HepG2 (cell line): Measurements from ENCODE around the gene TNRC18. TPM values are rescaled to one million over a fixed set of nuclear protein-coding genes. Genes with fewer than 3 reads are reported as not detected.

ENCODE experiments used
- FOXA3 ChIP-seq: IDR thresholded peaks from 2 replicates; pipeline ENCODE4 v1.6.1; 2016; ENCODE audit warnings: missing genetic modification reagents, missing compliant biosample characterization
- GPN1 ChIP-seq: sonication (generic); formaldehyde crosslinking; IDR thresholded peaks from 2 replicates; pipeline ENCODE4 v1.5.1; 2020; ENCODE audit warnings: missing genetic modification reagents, borderline replicate concordance
- MAZ ChIP-seq, 2 experiments: sonication (generic) in 1 of 2; formaldehyde crosslinking in 1 of 2; IDR thresholded peaks; 2 replicates each; pipeline versions ENCODE4 v1.5.0 to v1.6.1; 2012 to 2020; ENCODE audit warnings: low read depth in 2 of 2, mild to moderate bottlenecking in 2 of 2, borderline replicate concordance in 1 of 2, improper control_type of control experiment in 1 of 2, low read length in 1 of 2, missing genetic modification reagents in 1 of 2, moderate library complexity in 1 of 2
- MEF2D ChIP-seq: sonication (generic); formaldehyde crosslinking; IDR thresholded peaks from 2 replicates; pipeline ENCODE4 v1.5.1; 2020; ENCODE audit warnings: mild to moderate bottlenecking, missing genetic modification reagents
- MIXL1 ChIP-seq: IDR thresholded peaks from 2 replicates; pipeline ENCODE4 v1.6.1; 2016
- RBM22 ChIP-seq: fragments of 200-400 bp; formaldehyde crosslinking; optimal IDR thresholded peaks from 2 replicates; pipeline ENCODE3; 2017; ENCODE audit warnings: mild to moderate bottlenecking, low read length, moderate library complexity
- YEATS2 ChIP-seq: sonication (generic); formaldehyde crosslinking; IDR thresholded peaks from 2 replicates; pipeline ENCODE4 v1.4.0; 2020; ENCODE audit warnings: missing genetic modification reagents, borderline replicate concordance
- ZFY ChIP-seq: sonication (generic); formaldehyde crosslinking; IDR thresholded peaks from 2 replicates; pipeline ENCODE4 v1.4.0; 2020; ENCODE audit warnings: missing genetic modification reagents
- ZMYM4 ChIP-seq: sonication (generic); formaldehyde crosslinking; IDR thresholded peaks from 2 replicates; pipeline ENCODE4 v1.8.1; 2023; ENCODE audit warnings: mild to moderate bottlenecking, missing genetic modification reagents
- ZNF138 ChIP-seq: sonication (generic); formaldehyde crosslinking; IDR thresholded peaks from 2 replicates; pipeline ENCODE4 v1.5.0; 2020; ENCODE audit warnings: mild to moderate bottlenecking, low read depth, missing genetic modification reagents
- ZNF143 ChIP-seq: sonication (generic); formaldehyde crosslinking; IDR thresholded peaks from 2 replicates; pipeline ENCODE4 v1.4.0; 2020; ENCODE audit warnings: missing genetic modification reagents
- ZNF235 ChIP-seq: sonication (generic); formaldehyde crosslinking; IDR thresholded peaks from 2 replicates; pipeline ENCODE4 v1.8.1; 2023; ENCODE audit warnings: mild to moderate bottlenecking, missing genetic modification reagents, borderline replicate concordance
- ZNF337 ChIP-seq: sonication (generic); formaldehyde crosslinking; IDR thresholded peaks from 2 replicates; pipeline ENCODE4 v1.5.1; 2020; ENCODE audit warnings: missing genetic modification reagents, low read depth, mild to moderate bottlenecking, borderline replicate concordance
- ZNF432 ChIP-seq: sonication (generic); formaldehyde crosslinking; IDR thresholded peaks from 2 replicates; pipeline ENCODE4 v1.5.0; 2020; ENCODE audit warnings: missing genetic modification reagents, mild to moderate bottlenecking, borderline replicate concordance
- polyA plus RNA-seq, 8 experiments: library from polyadenylated mRNA; depleted of rRNA in 3 of 8; stranded (reverse) in 7 of 8; unstranded in 1 of 8; fragments of >200 nt; fragmentation: Illumina TruSeq in 4 of 8; extraction: Trizol in 4 of 8; gene quantifications; 2 replicates each; pipeline versions ENCODE4 v1.2.1 to v1.2.3, GENCODE V29; 2011 to 2016; ENCODE audit warnings: low read depth in 4 of 8, missing spikeins in 1 of 8, mixed read lengths in 1 of 8; ENCODE audit not compliant: insufficient read depth in 1 of 8
- total RNA-seq, 5 experiments: library from RNA; depleted of rRNA; stranded (reverse); fragments of >200 nt; fragmentation: Illumina TruSeq; extraction: Trizol; gene quantifications; 2 replicates each; pipeline ENCODE4 v1.2.3, GENCODE V29; 2016; ENCODE audit warnings: low read depth in 1 of 5
- TF ChIP-seq, protein P1 (sequence below): sonication (generic); formaldehyde crosslinking; IDR thresholded peaks from 2 replicates; pipeline ENCODE4 v1.4.0; 2020; ENCODE audit warnings: missing genetic modification reagents, mild to moderate bottlenecking, borderline replicate concordance
- TF ChIP-seq, protein P2 (sequence below): sonication (generic); formaldehyde crosslinking; IDR thresholded peaks from 2 replicates; pipeline ENCODE4 v1.8.0; 2022; ENCODE audit warnings: missing genetic modification reagents, mild to moderate bottlenecking, inconsistent platforms, borderline replicate concordance
- TF ChIP-seq, protein P3 (sequence below): sonication (generic); formaldehyde crosslinking; IDR thresholded peaks from 2 replicates; pipeline ENCODE4 v1.5.0; 2020; ENCODE audit warnings: mild to moderate bottlenecking, missing genetic modification reagents
- TF ChIP-seq, protein P4 (sequence below): sonication (generic); formaldehyde crosslinking; conservative IDR thresholded peaks from 2 replicates; pipeline ENCODE4 v1.4.0; 2020; ENCODE audit warnings: missing genetic modification reagents
- TF ChIP-seq, protein P5 (sequence below): sonication (generic); formaldehyde crosslinking; IDR thresholded peaks from 2 replicates; pipeline ENCODE4 v1.8.1; 2022; ENCODE audit warnings: low read depth, mild to moderate bottlenecking, missing genetic modification reagents

TNRC18 gene
- total and polyA plus RNA-seq, 2 of the 13 experiments (the other 11 are each of a cell fraction or from before 2014, with no cell fraction given): 11.7 to 17.4 TPM

DNA sequence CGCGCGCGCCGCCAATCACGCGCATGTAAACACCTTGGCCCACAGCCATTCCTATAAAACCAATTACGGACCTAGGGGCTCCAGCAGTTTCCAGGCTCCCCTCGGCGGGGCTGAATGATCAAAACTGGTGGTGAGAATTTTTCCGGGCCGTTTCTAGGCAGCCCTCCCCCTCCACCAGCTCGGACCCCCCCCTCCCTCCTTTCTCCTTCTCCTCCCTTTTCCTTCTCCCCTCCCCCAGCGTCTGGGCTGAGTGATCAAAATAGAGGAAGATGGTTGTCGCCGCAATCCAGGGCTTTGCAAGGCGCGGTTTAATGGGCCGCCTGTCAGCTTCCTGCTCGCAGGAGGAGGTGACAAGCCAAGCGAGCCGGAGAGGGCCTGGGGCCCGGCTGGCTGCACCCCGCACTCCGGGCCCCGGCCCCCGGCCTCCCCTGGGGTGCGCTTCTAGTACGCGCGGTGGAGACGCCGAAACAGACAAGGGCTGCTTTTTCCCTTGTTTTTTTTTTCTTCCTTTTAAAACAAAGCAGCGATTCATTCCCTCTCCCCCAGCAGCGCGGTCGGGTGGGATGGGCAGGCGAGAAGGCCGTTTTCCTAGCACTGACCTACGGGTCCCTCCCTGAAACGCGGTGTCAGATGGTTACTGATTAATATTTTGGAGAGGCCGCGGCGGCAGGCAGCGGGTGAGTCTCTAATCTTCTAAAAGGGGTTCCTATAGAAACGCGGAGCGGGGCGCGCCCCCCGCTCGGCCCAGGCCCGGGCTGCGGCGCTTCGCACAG lies 528 bp upstream of the TNRC18 start (continued):
- TF ChIP-seq ZMYM4 (CRISPR knock-in tag) (0 out of 2 replicates have a peak, but pooled peaks have one; percentile 16), MIXL1 (CRISPR knock-in tag) (peak; percentile 26; the same call in 1 of the 2 replicates), GPN1 (CRISPR knock-in tag) (no peak), ZNF432 (no peak), YEATS2 (CRISPR knock-in tag) (no peak), ZNF337 (no peak), ZNF143 (CRISPR knock-in tag) (no peak), ZFY (CRISPR knock-in tag) (peak; percentile 58; the same call in 1 of the 2 replicates), FOXA3 (CRISPR knock-in tag) (peak; percentile 79), MAZ (IDR thresholded peaks at IDR 0.05; ENCODE audit: borderline replicate concordance, low read depth, low read length) (peak; percentile 68; the same call in 1 of the 2 replicates), MAZ (CRISPR knock-in tag; IDR thresholded peaks at IDR 0.05; ENCODE audit: low read depth) (peak; percentile 34; the same call in 1 of the 2 replicates), ZNF235 (no peak), MEF2D (CRISPR knock-in tag) (no peak), ZNF138 (no peak), RBM22 (peak; percentile 68)
- TF ChIP-seq, protein P1, sequence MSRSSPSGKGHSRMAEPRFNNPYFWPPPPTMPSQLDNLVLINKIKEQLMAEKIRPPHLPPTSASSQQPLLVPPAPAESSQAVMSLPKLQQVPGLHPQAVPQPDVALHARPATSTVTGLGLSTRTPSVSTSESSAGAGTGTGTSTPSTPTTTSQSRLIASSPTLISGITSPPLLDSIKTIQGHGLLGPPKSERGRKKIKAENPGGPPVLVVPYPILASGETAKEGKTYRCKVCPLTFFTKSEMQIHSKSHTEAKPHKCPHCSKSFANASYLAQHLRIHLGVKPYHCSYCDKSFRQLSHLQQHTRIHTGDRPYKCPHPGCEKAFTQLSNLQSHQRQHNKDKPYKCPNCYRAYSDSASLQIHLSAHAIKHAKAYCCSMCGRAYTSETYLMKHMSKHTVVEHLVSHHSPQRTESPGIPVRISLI (CRISPR knock-in tag): peak; percentile 78
- TF ChIP-seq, protein P2, sequence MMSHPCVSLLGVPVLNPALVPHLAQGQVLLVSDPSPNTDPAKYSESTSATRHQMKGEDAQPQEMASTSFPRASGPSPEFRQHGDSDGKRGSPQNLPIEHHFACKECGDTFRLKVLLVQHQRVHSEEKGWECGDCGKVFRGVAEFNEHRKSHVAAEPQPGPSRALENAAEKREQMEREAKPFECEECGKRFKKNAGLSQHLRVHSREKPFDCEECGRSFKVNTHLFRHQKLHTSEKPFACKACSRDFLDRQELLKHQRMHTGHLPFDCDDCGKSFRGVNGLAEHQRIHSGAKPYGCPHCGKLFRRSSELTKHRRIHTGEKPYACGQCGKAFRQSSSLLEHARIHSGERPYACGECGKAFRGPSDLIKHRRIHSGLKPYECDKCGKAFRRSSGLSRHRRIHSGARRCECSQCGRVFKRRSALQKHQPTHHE (CRISPR knock-in tag): peak; percentile 8; the same call in 1 of the 2 replicates
- TF ChIP-seq, protein P3, sequence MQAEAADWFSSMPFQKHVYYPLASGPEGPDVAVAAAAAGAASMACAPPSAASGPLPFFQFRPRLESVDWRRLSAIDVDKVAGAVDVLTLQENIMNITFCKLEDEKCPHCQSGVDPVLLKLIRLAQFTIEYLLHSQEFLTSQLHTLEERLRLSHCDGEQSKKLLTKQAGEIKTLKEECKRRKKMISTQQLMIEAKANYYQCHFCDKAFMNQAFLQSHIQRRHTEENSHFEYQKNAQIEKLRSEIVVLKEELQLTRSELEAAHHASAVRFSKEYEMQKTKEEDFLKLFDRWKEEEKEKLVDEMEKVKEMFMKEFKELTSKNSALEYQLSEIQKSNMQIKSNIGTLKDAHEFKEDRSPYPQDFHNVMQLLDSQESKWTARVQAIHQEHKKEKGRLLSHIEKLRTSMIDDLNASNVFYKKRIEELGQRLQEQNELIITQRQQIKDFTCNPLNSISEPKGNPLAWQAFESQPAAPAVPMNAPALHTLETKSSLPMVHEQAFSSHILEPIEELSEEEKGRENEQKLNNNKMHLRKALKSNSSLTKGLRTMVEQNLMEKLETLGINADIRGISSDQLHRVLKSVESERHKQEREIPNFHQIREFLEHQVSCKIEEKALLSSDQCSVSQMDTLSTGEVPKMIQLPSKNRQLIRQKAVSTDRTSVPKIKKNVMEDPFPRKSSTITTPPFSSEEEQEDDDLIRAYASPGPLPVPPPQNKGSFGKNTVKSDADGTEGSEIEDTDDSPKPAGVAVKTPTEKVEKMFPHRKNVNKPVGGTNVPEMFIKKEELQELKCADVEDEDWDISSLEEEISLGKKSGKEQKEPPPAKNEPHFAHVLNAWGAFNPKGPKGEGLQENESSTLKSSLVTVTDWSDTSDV: no peak
- TF ChIP-seq, protein P4, sequence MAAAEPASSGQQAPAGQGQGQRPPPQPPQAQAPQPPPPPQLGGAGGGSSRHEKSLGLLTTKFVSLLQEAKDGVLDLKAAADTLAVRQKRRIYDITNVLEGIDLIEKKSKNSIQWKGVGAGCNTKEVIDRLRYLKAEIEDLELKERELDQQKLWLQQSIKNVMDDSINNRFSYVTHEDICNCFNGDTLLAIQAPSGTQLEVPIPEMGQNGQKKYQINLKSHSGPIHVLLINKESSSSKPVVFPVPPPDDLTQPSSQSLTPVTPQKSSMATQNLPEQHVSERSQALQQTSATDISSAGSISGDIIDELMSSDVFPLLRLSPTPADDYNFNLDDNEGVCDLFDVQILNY: no peak
- TF ChIP-seq, protein P5, sequence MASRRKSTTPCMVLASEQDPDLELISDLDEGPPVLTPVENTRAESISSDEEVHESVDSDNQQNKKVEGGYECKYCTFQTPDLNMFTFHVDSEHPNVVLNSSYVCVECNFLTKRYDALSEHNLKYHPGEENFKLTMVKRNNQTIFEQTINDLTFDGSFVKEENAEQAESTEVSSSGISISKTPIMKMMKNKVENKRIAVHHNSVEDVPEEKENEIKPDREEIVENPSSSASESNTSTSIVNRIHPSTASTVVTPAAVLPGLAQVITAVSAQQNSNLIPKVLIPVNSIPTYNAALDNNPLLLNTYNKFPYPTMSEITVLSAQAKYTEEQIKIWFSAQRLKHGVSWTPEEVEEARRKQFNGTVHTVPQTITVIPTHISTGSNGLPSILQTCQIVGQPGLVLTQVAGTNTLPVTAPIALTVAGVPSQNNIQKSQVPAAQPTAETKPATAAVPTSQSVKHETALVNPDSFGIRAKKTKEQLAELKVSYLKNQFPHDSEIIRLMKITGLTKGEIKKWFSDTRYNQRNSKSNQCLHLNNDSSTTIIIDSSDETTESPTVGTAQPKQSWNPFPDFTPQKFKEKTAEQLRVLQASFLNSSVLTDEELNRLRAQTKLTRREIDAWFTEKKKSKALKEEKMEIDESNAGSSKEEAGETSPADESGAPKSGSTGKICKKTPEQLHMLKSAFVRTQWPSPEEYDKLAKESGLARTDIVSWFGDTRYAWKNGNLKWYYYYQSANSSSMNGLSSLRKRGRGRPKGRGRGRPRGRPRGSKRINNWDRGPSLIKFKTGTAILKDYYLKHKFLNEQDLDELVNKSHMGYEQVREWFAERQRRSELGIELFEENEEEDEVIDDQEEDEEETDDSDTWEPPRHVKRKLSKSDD: no peak
